Right atrium auricular region (tissue), 2 donors: ENCODE data around the gene DOLPP1. TPM values are rescaled to one million over a fixed set of nuclear protein-coding genes. Genes with fewer than 3 reads are reported as not detected.
A peak's percentile ranks its signal among the peaks of the same experiment; 100 is the strongest.

Experiments used
- DNase-seq: peaks from one replicate; pipeline ENCODE4 v3.0.0-alpha.2; 2019; ENCODE audit warnings: low spot score
- H3K27ac ChIP-seq, 2 donors: fragments of 200-600 bp; sonication (generic); 1 replicate in 1 of 2; 2 replicates in 1 of 2; pipeline ENCODE4 v1.5.1; 2016 to 2019
- H3K27me3 ChIP-seq, 2 donors: fragments of 200-600 bp; sonication (generic); one replicate each; pipeline versions ENCODE4 v1.5.1 to v1.6.0; 2017 to 2019
- H3K36me3 ChIP-seq: fragments of 200-600 bp; sonication (generic); one replicate; pipeline ENCODE4 v1.5.1; 2016
- H3K4me1 ChIP-seq, 2 donors: fragments of 200-600 bp; sonication (generic); one replicate each; pipeline versions ENCODE4 v1.5.1 to v1.6.0; 2017 to 2019
- H3K4me3 ChIP-seq, 2 donors: fragments of 200-600 bp; sonication (generic); 1 replicate in 1 of 2; 2 replicates in 1 of 2; pipeline ENCODE4 v1.5.1; 2017 to 2019; ENCODE audit warnings: mild to moderate bottlenecking in 1 of 2, moderate library complexity in 1 of 2
- H3K9me3 ChIP-seq, 2 donors: fragments of 200-600 bp; sonication (generic); one replicate each; pipeline ENCODE4 v1.5.1; 2019
- CTCF ChIP-seq, 2 donors: fragments of 200-600 bp; sonication (generic); IDR thresholded peaks; one replicate each; pipeline ENCODE4 v1.5.1; 2019; ENCODE audit warnings: antibody characterized with exemption in 2 of 2
- total RNA-seq, 2 donors: library from RNA; depleted of rRNA; stranded (reverse); fragments of >200 nt; gene quantifications; one replicate each; pipeline ENCODE4 v1.1.0, GENCODE V29; 2016

DOLPP1 gene
- total RNA-seq, 2 donors from 2014 or later = 4.8 to 5.4 TPM

- Histone ChIP-seq H3K27ac (no peak overlapping the region), H3K4me1 (peaks cover 0 to 9% of the 10 kb centered on the region in 2 donors), H3K9me3 (no peaks in the 10 kb centered on the region), H3K4me3 (no peak overlapping the region), H3K36me3 (peaks cover 26% of the 10 kb centered on the region), H3K27me3 (no peaks in the 10 kb centered on the region)
- peak; percentile 35 to 57 for TF ChIP-seq CTCF (IDR thresholded peaks at IDR 0.05)
- DNase-seq = peak; percentile 69
These were observed 22.1 kb downstream of the DOLPP1 start for GRCh38 chr9:129102791-129103594.

DNA sequence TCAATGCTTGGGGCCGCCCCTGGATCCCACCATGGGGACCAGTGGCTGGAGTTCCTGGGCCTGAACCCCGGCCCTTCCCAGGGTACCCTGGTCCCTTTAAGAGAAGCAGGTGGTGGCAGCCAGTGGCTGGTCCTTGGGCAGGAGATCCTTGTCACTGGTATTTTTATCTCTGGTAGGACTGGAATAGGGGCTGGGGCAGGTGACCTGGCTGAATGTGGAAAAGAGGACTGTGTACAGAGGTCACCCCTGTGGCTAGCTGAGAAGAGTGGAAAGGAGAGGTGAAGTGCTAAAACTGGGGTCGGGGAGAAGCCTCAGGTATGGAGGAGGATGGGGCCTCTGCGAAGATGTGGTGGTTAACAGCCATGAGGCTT, 22.7 kb downstream of the DOLPP1 start:
- Histone ChIP-seq H3K4me3 (no peak overlapping the region), H3K9me3 (no peaks in the 10 kb centered on the region), H3K27ac (no peak overlapping the region), H3K27me3 (no peaks in the 10 kb centered on the region), H3K4me1 (peaks cover 0 to 9% of the 10 kb centered on the region in 2 donors), H3K36me3 (peaks cover 23% of the 10 kb centered on the region)
- no peak for TF ChIP-seq CTCF (IDR thresholded peaks at IDR 0.05)
- DNase-seq = no peak

DNA sequence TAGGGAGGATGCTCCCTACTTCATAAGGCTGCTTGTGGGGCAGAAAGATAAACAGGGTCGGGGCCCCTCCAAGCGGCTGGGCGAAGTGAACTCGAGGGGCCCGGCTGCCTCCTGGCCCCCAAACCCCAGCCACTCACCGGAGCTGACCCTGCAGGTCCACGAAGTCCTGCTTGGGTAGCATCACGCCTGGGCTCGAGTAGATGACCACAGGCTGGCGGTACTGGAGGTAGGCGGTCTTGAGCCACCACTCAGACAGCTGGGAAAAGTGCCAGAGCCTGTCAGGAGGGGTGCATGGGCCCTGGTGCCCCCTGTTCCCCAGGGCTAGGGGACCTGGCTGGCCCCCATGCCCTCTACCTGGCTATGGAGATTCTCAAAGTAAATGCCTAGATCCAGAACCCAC, 23.1 kb downstream of the DOLPP1 start:
- DNase-seq = no peak
- H3K27me3 ChIP-seq = no peaks in the 10 kb centered on the region
- no peak overlapping the region for H3K27ac ChIP-seq
- peaks cover 23% of the 10 kb centered on the region for H3K36me3 ChIP-seq
- H3K4me1 ChIP-seq = peaks cover 0 to 10% of the 10 kb centered on the region in 2 donors
- TF ChIP-seq CTCF (IDR thresholded peaks at IDR 0.05) = no peak
- no peaks in the 10 kb centered on the region for H3K9me3 ChIP-seq
- no peak overlapping the region for H3K4me3 ChIP-seq

DNA sequence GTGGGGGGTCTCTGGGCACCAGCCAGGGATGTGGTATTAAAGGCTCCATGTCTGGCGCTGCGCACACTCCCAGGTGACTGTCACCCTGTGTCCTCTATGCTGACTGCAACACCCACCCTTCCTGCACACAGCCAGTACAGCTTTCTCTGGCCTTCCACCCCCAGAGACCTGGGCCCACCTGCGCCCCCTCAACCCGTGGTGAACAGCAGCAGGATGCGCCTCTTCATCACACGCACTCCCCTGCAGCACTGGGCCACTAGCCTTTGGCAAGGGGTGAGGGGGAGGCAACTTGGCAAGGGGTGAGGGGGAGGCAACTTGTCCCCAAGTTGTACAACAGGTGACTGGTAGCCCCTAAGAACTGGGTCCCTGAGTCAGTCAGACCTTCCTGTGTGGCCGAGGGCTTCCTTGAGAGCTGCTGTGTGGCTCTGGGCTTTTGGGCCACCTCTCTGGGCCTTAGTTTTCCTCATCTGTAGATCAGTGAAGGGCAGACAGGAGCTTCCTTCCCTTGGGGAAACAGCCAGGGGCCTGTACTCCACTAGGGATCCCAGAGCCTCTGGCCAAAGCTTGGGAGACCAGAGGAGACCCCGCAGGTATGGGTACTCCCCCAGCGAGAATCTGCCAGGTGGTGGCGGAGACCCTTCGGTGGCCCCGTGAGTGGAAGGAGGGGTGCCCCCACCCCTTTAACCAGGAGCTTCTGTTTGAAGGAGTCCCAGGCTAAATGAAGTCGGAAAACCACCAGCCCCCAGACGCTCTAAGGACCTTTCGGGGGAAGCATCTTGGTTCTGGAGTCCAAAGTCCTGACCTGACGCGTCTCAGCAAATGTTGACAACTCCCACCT, 25.2 kb downstream of the DOLPP1 start:
- Histone ChIP-seq H3K4me3 (no peak overlapping the region), H3K36me3 (peaks cover 23% of the 10 kb centered on the region), H3K27ac (no peak overlapping the region), H3K27me3 (no peaks in the 10 kb centered on the region), H3K9me3 (no peaks in the 10 kb centered on the region), H3K4me1 (peaks cover 0 to 22% of the 10 kb centered on the region in 2 donors)
- DNase-seq = no peak
- TF ChIP-seq CTCF (IDR thresholded peaks at IDR 0.05) = no peak

DNA sequence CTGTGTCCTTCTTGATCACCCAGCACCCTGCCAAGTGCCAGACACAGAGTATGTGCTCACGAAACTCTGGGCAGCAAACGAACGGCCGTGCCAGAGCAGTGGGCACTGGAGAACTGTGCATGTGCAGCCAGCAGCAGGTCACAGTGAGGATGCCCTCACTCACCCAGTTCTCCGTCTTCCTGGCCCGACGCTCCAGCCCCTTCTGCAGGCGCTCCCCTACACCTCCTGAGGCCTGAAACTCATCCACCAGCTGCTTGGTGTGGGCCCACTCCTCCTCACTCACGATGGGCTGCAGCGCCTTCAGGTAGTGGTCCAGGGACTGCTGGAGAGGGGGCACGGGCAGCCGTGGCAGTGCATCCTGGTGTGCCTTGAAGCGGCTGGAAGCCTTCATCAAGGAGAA, 26.7 kb downstream of the DOLPP1 start:
- Histone ChIP-seq H3K36me3 (peaks cover 23% of the 10 kb centered on the region), H3K4me3 (no peak overlapping the region), H3K4me1 (peaks cover 0 to 32% of the 10 kb centered on the region in 2 donors), H3K9me3 (no peaks in the 10 kb centered on the region), H3K27me3 (no peaks in the 10 kb centered on the region), H3K27ac (no peak overlapping the region)
- no peak for TF ChIP-seq CTCF (IDR thresholded peaks at IDR 0.05)
- no peak for DNase-seq
